Left lung (tissue), 10 donors: Measurements from ENCODE around the gene ZBED6. TPM values are rescaled to one million over a fixed set of nuclear protein-coding genes. Genes with fewer than 3 reads are reported as not detected.

ENCODE experiments used
- ATAC-seq: fragments of 200-7000 bp; cut with Tn5 transposase; one replicate; pipeline ENCODE4 v1.9.1; 2020; ENCODE audit warnings: moderate library complexity
- DNase-seq, 4 donors: peaks; one replicate each; pipeline ENCODE4 v3.0.0-alpha.2; 2013 to 2020
- H3K27ac ChIP-seq, 2 donors: fragments of 200-600 bp; sonication (generic) in 1 of 2; one replicate each; pipeline versions ENCODE4 v1.5.0 to v1.8.0; 2020 to 2021
- H3K27me3 ChIP-seq, 2 donors: fragments of 200-600 bp; sonication (generic) in 1 of 2; one replicate each; pipeline versions ENCODE4 v1.5.0 to v1.8.0; 2020 to 2021
- H3K36me3 ChIP-seq, 2 donors: fragments of 200-600 bp; sonication (generic) in 1 of 2; one replicate each; pipeline versions ENCODE4 v1.5.0 to v1.8.0; 2020 to 2021
- H3K4me1 ChIP-seq, 2 donors: fragments of 200-600 bp; one replicate each; pipeline ENCODE4 v1.8.0; 2021
- H3K4me3 ChIP-seq, 2 donors: fragments of 200-600 bp; sonication (generic) in 1 of 2; one replicate each; pipeline versions ENCODE4 v1.5.0 to v1.8.0; 2020 to 2021; ENCODE audit warnings: mild to moderate bottlenecking in 1 of 2
- H3K9me3 ChIP-seq, 2 donors: fragments of 200-600 bp; sonication (generic) in 1 of 2; one replicate each; pipeline versions ENCODE4 v1.5.0 to v1.8.0; 2020 to 2021
- intact Hi-C, 2 donors: fragments of 100-400 bp; cut with DNase I; formaldehyde crosslinking; loops; one replicate each; pipeline versions ENCODE4 v1.11.2 to v1.14.2; 2022
- polyA plus RNA-seq, 6 donors: library from polyadenylated mRNA; unstranded; fragments of 120-200 nt; gene quantifications; one replicate each; pipeline ENCODE4 v1.2.1, GENCODE V29; 2013; ENCODE audit not compliant: insufficient read length in 6 of 6
- total RNA-seq, 2 donors: library from RNA; stranded (reverse); fragmentation: NEBNext Ultra II Directional; extraction: Animal tissue kit (Norgen Biotek cat#: 25700); gene quantifications; one replicate each; pipeline ENCODE4 v1.2.1, GENCODE V29; 2021
- TF ChIP-seq, protein P1 (sequence below), 2 donors: fragments of 200-600 bp; sonication (generic) in 1 of 2; IDR thresholded peaks; one replicate each; pipeline versions ENCODE4 v1.5.0 to v1.8.0; 2021; ENCODE audit warnings: antibody characterized with exemption in 2 of 2
- donor health status: DM: no; HTN: yes; CAD: no.
- donor health status: DM: no; HTN: no; CAD: no.

Gene ZBED6
- total and polyA plus RNA-seq, 8 donors = 14.6 to 32.8 (median 17.6) TPM

DNA sequence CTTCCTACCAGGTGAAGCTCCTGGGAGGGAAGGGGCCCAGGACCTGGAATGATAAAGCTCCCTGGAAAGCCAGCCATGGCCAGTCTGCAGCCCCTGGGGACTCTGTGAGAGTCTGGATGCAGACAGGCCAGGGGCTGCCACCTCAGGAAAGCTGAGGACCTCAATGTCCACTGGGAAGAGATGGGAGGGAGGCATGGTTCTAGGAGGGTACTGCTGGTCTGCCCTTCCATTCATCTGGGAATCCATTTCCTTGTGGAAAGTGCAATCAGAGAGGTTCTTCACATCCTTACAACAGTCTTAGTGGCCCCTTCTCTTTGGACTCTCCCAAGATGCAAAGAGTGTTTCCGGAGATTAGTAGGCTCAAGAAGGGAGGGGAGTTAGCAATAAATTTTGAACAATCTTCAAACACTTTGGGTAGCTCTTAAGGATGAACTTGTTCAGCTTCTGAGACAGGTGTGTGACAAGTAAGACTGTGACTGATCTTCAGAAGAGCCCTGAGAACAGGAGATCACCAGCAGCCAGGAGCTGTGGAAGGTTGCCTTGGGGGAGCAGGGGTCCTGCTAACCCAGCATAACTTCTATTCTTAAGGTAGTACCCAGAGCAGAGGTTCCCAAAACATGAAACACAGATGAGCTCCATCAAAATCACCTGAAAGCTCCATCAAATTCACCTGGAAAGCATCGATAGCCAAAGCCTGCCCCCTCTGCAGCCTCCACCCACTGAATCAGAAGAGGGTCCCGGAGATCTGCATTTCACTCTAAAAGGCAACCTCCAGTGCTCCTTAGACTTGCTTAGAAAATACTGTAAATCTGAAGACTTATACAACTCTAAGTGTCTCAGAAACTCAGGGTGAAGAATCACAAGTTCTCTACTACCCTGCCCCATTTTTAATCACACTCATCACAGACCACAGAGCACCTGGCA is 31.1 kb upstream of the ZBED6 start:
- DNase-seq (no peak), ATAC-seq (no peak)
- Histone ChIP-seq H3K27ac (peak overlapping the region; percentile 19 to 28), H3K27me3 (no peaks in the 10 kb centered on the region), H3K4me1 (peaks cover 0 to 6% of the 10 kb centered on the region in 2 donors), H3K4me3 (no peak overlapping the region), H3K9me3 (no peaks in the 10 kb centered on the region), H3K36me3 (no peaks in the 10 kb centered on the region)
- intact Hi-C loops = no loop called here
- TF ChIP-seq, protein P1, sequence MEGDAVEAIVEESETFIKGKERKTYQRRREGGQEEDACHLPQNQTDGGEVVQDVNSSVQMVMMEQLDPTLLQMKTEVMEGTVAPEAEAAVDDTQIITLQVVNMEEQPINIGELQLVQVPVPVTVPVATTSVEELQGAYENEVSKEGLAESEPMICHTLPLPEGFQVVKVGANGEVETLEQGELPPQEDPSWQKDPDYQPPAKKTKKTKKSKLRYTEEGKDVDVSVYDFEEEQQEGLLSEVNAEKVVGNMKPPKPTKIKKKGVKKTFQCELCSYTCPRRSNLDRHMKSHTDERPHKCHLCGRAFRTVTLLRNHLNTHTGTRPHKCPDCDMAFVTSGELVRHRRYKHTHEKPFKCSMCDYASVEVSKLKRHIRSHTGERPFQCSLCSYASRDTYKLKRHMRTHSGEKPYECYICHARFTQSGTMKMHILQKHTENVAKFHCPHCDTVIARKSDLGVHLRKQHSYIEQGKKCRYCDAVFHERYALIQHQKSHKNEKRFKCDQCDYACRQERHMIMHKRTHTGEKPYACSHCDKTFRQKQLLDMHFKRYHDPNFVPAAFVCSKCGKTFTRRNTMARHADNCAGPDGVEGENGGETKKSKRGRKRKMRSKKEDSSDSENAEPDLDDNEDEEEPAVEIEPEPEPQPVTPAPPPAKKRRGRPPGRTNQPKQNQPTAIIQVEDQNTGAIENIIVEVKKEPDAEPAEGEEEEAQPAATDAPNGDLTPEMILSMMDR (IDR thresholded peaks at IDR 0.05) = no peak

DNA sequence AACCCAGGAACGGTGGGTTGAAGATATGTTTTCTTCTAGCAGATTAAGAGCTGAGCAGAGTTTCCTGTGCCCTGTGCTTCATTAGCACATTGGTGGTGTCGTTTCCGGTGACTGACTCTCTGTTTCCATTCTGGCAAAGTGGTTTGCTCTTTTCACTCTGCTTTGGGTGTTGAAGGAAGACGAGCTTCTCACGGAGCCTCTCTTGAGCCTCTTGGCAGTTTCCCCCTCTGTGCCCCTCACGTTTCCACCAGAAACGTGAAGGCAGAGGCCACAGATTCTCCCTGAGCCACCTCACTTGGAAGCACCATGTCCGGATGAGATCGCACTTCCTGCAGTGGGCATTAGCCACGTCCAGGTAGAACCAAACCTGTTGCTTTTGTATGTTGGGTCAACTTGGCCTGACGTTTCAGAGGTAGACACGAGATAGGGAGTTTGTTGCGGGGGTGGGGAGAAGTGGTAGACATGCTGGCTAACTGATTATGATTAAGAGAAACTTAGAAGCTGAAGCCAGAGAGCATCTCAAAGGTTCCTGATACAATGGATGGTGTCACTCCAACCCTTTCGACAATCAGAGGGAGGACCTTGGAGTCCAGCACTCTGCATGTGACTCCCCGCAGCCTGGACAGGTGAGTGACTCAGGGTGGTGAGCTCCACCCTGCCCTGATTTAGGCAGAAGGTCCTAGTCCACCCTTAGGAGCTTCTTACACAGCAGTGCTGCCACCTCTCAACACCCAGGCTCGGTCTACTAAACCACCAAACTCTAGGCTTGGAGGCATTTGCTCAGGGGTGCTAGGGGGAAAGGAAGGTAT is 30.2 kb upstream of the ZBED6 start, which contains the start of gene LAX1:
TSS of gene LAX1 (plus strand) at position 155 of the 809 bp plus-strand sequence. CDS start at position 538, 383 bp downstream.
- DNase-seq (no peak), ATAC-seq (no peak)
- TF ChIP-seq, protein P1 (IDR thresholded peaks at IDR 0.05) = no peak
- H3K9me3 ChIP-seq = no peaks in the 10 kb centered on the region
- H3K27ac ChIP-seq = peak within 1 kb of the TSS; percentile 19 to 28
- peaks cover 0 to 14% of the 10 kb centered on the region in 2 donors for H3K4me1 ChIP-seq
- H3K4me3 ChIP-seq = peak within 1 kb of the TSS in 1 of 2 donors; percentile 15
- H3K27me3 ChIP-seq = no peaks in the 10 kb centered on the region
- intact Hi-C loops = no loop called here
- H3K36me3 ChIP-seq = no peaks in the 10 kb centered on the region

DNA sequence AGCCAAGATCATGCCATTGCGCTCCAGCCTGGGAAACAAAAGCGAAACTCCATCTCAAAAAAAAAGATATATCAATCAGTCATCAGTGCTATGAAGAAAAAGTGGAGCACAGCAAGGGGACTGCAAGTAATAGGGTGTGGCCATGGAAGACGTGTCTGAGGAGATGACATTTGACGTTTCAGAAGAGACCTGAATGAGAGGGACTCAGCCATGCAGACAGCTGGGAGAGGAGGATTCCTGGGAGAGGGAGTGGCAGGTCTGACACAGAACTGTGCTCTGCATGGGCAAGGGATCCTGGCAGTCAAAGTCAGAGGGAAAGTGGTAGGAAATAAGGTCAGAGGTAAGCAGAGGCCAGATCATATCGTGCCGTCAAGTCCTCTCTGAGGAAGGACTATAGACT is 27.2 kb upstream of the ZBED6 start:
- no peak overlapping the region for H3K4me3 ChIP-seq
- no peak overlapping the region for H3K27ac ChIP-seq
- ATAC-seq = no peak
- H3K4me1 ChIP-seq = peaks cover 0 to 14% of the 10 kb centered on the region in 2 donors
- no peaks in the 10 kb centered on the region for H3K9me3 ChIP-seq
- DNase-seq = no peak
- H3K36me3 ChIP-seq = no peaks in the 10 kb centered on the region
- TF ChIP-seq, protein P1 (IDR thresholded peaks at IDR 0.05) = no peak
- intact Hi-C loops = no loop called here
- no peaks in the 10 kb centered on the region for H3K27me3 ChIP-seq

DNA sequence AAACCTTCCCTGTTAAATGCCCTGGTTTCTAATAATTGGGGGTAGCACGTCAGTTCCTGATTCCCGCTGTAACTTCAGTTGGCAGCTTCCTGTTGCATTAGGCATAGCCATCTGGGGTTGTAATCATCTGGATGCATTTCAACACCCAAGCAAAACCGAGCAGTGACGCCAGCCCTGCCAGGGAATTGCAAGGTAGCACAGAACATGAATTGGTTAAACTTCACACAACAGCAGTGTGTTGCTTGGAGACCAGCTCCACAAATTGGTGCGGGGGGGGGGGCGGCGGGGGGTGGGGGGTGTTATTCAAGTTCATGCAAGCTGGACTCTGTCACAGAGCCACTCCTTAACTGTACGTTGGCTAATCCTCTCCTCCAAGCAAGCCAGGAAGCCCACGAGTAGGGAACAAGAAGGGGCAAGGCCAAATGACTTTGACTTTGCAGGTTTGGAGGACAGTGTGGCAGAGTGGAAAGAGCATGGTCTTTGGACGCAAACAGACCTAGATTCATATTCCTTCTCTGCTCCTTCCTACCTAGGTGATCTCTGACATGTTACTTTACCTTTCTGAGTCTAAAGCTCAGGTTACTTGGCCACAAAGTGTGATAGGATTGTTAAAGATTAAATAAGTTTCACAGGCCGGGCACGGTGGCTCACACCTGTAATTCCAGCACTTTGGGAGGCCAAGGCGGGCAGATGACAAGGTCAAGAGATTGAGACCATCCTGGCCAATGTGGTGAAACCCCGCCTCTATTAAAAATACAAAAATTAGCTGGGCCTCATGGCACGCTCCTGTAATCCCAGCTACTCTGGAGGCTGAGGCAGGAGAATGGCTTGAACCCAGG is 25.7 kb upstream of the ZBED6 start:
- peak overlapping the region in 1 of 2 donors; percentile 23 for H3K27ac ChIP-seq
- DNase-seq (peak; percentile 75 to 92 (median 80)), ATAC-seq (peak; percentile 88)
- H3K27me3 ChIP-seq = no peaks in the 10 kb centered on the region
- no peaks in the 10 kb centered on the region for H3K36me3 ChIP-seq
- TF ChIP-seq, protein P1 (IDR thresholded peaks at IDR 0.05) = no peak
- intact Hi-C loops = no loop called here
- H3K4me1 ChIP-seq = peaks cover 0 to 14% of the 10 kb centered on the region in 2 donors
- H3K4me3 ChIP-seq = no peak overlapping the region
- H3K9me3 ChIP-seq = no peaks in the 10 kb centered on the region
